ENCODE data around the gene TIPIN. TPM values are rescaled to one million over a fixed set of nuclear protein-coding genes. Genes with fewer than 3 reads are reported as not detected.
A peak's percentile ranks its signal among the peaks of the same experiment; 100 is the strongest.
"Not testable (repeated sequence)": the region's sequence is repeated elsewhere in the genome, so short reads cannot be mapped to it uniquely, and the experiment has no call there.

The TIPIN gene
- total RNA-seq, 1 experiment from 2014 or later, result 22.2 TPM

GRCh38 chr15:66394915-66395314 is 38.4 kb upstream of the TIPIN start (continued):
- TF ChIP-seq, protein P1, sequence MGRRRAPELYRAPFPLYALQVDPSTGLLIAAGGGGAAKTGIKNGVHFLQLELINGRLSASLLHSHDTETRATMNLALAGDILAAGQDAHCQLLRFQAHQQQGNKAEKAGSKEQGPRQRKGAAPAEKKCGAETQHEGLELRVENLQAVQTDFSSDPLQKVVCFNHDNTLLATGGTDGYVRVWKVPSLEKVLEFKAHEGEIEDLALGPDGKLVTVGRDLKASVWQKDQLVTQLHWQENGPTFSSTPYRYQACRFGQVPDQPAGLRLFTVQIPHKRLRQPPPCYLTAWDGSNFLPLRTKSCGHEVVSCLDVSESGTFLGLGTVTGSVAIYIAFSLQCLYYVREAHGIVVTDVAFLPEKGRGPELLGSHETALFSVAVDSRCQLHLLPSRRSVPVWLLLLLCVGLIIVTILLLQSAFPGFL (CRISPR knock-in tag; IDR thresholded peaks at IDR 0.05; ENCODE audit: borderline replicate concordance), result no peak
- no peak for TF ChIP-seq PRDM15 (CRISPR knock-in tag; IDR thresholded peaks at IDR 0.05)
- TF ChIP-seq ATF1 (CRISPR knock-in tag; IDR thresholded peaks at IDR 0.05), result no peak
- TF ChIP-seq, protein P2, sequence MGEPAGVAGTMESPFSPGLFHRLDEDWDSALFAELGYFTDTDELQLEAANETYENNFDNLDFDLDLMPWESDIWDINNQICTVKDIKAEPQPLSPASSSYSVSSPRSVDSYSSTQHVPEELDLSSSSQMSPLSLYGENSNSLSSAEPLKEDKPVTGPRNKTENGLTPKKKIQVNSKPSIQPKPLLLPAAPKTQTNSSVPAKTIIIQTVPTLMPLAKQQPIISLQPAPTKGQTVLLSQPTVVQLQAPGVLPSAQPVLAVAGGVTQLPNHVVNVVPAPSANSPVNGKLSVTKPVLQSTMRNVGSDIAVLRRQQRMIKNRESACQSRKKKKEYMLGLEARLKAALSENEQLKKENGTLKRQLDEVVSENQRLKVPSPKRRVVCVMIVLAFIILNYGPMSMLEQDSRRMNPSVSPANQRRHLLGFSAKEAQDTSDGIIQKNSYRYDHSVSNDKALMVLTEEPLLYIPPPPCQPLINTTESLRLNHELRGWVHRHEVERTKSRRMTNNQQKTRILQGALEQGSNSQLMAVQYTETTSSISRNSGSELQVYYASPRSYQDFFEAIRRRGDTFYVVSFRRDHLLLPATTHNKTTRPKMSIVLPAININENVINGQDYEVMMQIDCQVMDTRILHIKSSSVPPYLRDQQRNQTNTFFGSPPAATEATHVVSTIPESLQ (CRISPR knock-in tag; IDR thresholded peaks at IDR 0.05), result no peak
- TF ChIP-seq JUN (CRISPR knock-in tag; IDR thresholded peaks at IDR 0.05), result no peak
- TF ChIP-seq ZNF219 (CRISPR knock-in tag; IDR thresholded peaks at IDR 0.05; ENCODE audit: borderline replicate concordance), result no peak

GRCh38 chr15:66394472-66394871 is 38.0 kb upstream of the TIPIN start:
- ChIA-PET CTCF (interaction anchor here (1.1 kb wide), 1 partner anchor 8 kb away, joined by 4 read pairs; the partner anchor contains the start of gene MAP2K1), POLR2A (no interaction called here)
- ATAC-seq (no peak), DNase-seq (ENCODE audit: low spot score) (no peak)
- Mint-ChIP-seq H3K36me3 (peaks cover 46% of the 10 kb centered on the region), H3K4me1 (peaks cover 42% of the 10 kb centered on the region), H3K4me3 (no peak overlapping the region), H3K27ac (no peak overlapping the region), H3K9me3 (no peaks in the 10 kb centered on the region), H3K27me3 (ENCODE audit: low read depth) (no peaks in the 10 kb centered on the region)
- TF ChIP-seq ZNF232 (CRISPR knock-in tag; IDR thresholded peaks at IDR 0.05) (no peak), ZNF138 (CRISPR knock-in tag; conservative IDR thresholded peaks at IDR 0.05) (no peak), CREB1 (CRISPR knock-in tag; IDR thresholded peaks at IDR 0.05) (no peak), SOX15 (CRISPR knock-in tag; IDR thresholded peaks at IDR 0.05) (no peak), ZNF121 (CRISPR knock-in tag; IDR thresholded peaks at IDR 0.05) (peak; percentile 95), ETV6 (CRISPR knock-in tag; IDR thresholded peaks at IDR 0.05) (no peak), CBFB (CRISPR knock-in tag; IDR thresholded peaks at IDR 0.05; ENCODE audit: low read depth) (no peak)
- TF ChIP-seq, protein P3, sequence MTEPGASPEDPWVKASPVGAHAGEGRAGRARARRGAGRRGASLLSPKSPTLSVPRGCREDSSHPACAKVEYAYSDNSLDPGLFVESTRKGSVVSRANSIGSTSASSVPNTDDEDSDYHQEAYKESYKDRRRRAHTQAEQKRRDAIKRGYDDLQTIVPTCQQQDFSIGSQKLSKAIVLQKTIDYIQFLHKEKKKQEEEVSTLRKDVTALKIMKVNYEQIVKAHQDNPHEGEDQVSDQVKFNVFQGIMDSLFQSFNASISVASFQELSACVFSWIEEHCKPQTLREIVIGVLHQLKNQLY (CRISPR knock-in tag; IDR thresholded peaks at IDR 0.05), result no peak
- TF ChIP-seq, protein P4, sequence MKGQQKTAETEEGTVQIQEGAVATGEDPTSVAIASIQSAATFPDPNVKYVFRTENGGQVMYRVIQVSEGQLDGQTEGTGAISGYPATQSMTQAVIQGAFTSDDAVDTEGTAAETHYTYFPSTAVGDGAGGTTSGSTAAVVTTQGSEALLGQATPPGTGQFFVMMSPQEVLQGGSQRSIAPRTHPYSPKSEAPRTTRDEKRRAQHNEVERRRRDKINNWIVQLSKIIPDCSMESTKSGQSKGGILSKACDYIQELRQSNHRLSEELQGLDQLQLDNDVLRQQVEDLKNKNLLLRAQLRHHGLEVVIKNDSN (CRISPR knock-in tag; IDR thresholded peaks at IDR 0.05), result no peak

DNA sequence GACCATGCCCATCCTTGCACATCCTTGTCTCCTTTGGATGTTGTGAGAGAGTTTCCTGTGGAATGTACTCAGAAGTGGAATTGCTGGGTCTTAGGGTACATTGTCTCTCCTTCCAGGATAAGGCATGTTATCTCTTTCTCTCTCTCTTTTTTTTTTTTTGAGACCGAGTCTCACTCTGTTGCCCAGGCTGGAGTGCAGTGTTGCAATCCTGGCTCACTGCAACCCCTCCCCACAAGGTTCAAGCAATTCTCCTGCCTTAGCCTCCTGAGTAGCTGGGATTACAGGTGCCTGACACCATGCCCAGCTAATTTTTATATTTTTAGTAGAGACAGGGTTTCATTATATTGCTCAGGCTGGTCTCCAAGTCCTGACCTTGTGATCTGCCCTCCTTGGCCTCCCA is 36.6 kb upstream of the TIPIN start:
- POLR2A ChIA-PET; H3K9me3 Mint-ChIP-seq; DNase-seq (ENCODE audit: low spot score); H3K4me3 Mint-ChIP-seq; ATAC-seq; H3K27me3 Mint-ChIP-seq (ENCODE audit: low read depth): not testable (repeated sequence)
- Mint-ChIP-seq H3K27ac (peak overlapping the region; percentile 14; the same call in 1 of the 2 replicates), H3K4me1 (peaks cover 49% of the 10 kb centered on the region), H3K36me3 (peaks cover 41% of the 10 kb centered on the region)
- CTCF ChIA-PET, result interaction anchor here (1.2 kb wide), 1 partner anchor 11 kb away, joined by 4 read pairs; no protein-coding TSS in a partner anchor
